Right lobe of liver (tissue), 6 donors: ENCODE data around the gene PNMA8C. TPM values are rescaled to one million over a fixed set of nuclear protein-coding genes. Genes with fewer than 3 reads are reported as not detected.

ENCODE experiments used
- ATAC-seq, 4 donors: fragments of 200-7000 bp; cut with Tn5 transposase; one replicate each; pipeline ENCODE4 v1.9.1; 2020; ENCODE audit warnings: mild to moderate bottlenecking in 4 of 4, moderate library complexity in 4 of 4
- DNase-seq, 3 donors: peaks; one replicate each; pipeline ENCODE4 v3.0.0-alpha.2; 2020
- H3K27ac ChIP-seq, 3 donors: fragments of 200-600 bp; one replicate each; pipeline ENCODE4 v1.8.0; 2022
- H3K27me3 ChIP-seq, 2 donors: fragments of 200-600 bp; one replicate each; pipeline ENCODE4 v1.8.0; 2022
- H3K36me3 ChIP-seq, 4 donors: fragments of 200-600 bp; sonication (generic) in 1 of 4; one replicate each; pipeline versions ENCODE4 v1.5.1 to v1.8.0; 2017 to 2022; ENCODE audit warnings: control low read depth in 1 of 4
- H3K4me1 ChIP-seq, 4 donors: fragments of 200-600 bp; sonication (generic) in 1 of 4; one replicate each; pipeline versions ENCODE4 v1.5.1 to v1.8.0; 2017 to 2022; ENCODE audit warnings: control low read depth in 1 of 4
- H3K4me3 ChIP-seq, 3 donors: fragments of 200-600 bp; one replicate each; pipeline ENCODE4 v1.8.0; 2022
- H3K9me3 ChIP-seq, 4 donors: fragments of 200-600 bp; sonication (generic) in 1 of 4; one replicate each; pipeline versions ENCODE4 v1.5.1 to v1.8.0; 2017 to 2022; ENCODE audit warnings: control low read depth in 1 of 4
- POLR2A ChIP-seq: fragments of 450-650 bp; IDR thresholded peaks from one replicate; pipeline ENCODE4 v1.6.1; 2017; ENCODE audit warnings: antibody characterized with exemption, mild to moderate bottlenecking
- whole genome bisulfite sequencing: methylation state at CpG from one replicate; pipeline ENCODE4 v1.1.6; 2018; ENCODE audit warnings: low coverage, low lambda C conversion rate; ENCODE audit not compliant: insufficient coverage; ENCODE audit errors: missing lambda C conversion rate; 5-methylcytosine and 5-hydroxymethylcytosine counted together
- intact Hi-C, 2 donors: fragments of 100-400 bp; cut with DNase I; formaldehyde crosslinking; loops; one replicate each; pipeline versions ENCODE4 v1.11.2 to v1.14.1; 2022
- total RNA-seq, 6 experiments: library from RNA; depleted of rRNA in 2 of 6; stranded (reverse); fragments of >200 nt in 2 of 6; fragmentation: NEBNext Ultra II Directional in 3 of 6; extraction: Animal tissue kit (Norgen Biotek cat#: 25700) in 3 of 6; gene quantifications; one replicate each; pipeline versions ENCODE4 v1.1.0 to v1.2.4, GENCODE V29; 2016 to 2023
- TF ChIP-seq, protein P1 (sequence below), 4 donors: fragments of 200-600 bp in 3 of 4; fragments of 450-650 bp in 1 of 4; IDR thresholded peaks; one replicate each; pipeline versions ENCODE4 v1.5.1 to v1.8.0; 2016 to 2022; ENCODE audit warnings: antibody characterized with exemption in 4 of 4, mild to moderate bottlenecking in 2 of 4
- donor health status: DM: no; HTN: yes; CAD: no.
- donor health status: DM: no; HTN: no; CAD: no.
- donor health status: DM: no; HTN: no; CAD: no.
- donor health status: DM: no; HTN: yes; CAD: no.
- donor health status: DM: no; HTN: yes; CAD: no.

PNMA8C gene
- total RNA-seq, 6 experiments from 2014 or later: not detected

DNA sequence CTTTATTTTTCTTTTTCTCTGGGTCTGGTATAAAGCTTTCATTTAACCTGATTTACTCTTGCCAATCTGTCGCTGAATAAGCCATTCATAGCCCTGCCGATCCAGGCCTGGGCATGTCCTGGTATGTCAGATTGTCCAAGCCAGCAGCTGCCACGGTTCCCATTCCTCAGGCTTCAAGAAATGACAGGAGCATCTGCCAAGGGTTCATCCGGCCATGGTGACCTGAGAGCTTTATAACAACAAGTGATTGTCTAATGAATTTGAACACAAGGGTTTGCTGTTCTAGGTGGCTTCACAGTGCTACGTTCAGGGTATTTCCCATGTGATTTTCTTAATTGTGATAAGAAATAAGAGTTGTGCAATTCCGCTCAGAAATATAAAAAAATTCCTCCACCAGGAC, 22.6 kb upstream of the PNMA8C start:
- no peak for TF ChIP-seq POLR2A
- TF ChIP-seq, protein P1, sequence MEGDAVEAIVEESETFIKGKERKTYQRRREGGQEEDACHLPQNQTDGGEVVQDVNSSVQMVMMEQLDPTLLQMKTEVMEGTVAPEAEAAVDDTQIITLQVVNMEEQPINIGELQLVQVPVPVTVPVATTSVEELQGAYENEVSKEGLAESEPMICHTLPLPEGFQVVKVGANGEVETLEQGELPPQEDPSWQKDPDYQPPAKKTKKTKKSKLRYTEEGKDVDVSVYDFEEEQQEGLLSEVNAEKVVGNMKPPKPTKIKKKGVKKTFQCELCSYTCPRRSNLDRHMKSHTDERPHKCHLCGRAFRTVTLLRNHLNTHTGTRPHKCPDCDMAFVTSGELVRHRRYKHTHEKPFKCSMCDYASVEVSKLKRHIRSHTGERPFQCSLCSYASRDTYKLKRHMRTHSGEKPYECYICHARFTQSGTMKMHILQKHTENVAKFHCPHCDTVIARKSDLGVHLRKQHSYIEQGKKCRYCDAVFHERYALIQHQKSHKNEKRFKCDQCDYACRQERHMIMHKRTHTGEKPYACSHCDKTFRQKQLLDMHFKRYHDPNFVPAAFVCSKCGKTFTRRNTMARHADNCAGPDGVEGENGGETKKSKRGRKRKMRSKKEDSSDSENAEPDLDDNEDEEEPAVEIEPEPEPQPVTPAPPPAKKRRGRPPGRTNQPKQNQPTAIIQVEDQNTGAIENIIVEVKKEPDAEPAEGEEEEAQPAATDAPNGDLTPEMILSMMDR (IDR thresholded peaks at IDR 0.05): no peak
- Histone ChIP-seq H3K4me3 (no peak overlapping the region), H3K4me1 (no peaks in the 10 kb centered on the region), H3K27me3 (no peaks in the 10 kb centered on the region), H3K27ac (no peak overlapping the region), H3K9me3 (no peaks in the 10 kb centered on the region), H3K36me3 (no peaks in the 10 kb centered on the region)
- DNase-seq: no peak
- ATAC-seq: no peak
- intact Hi-C loops: no loop called here
- WGBS: 38% methylated on average over 5 of the region's 6 CpGs

- WGBS: 60% methylated on average over 5 of the region's 5 CpGs
- Histone ChIP-seq H3K27me3 (no peaks in the 10 kb centered on the region), H3K4me3 (no peak overlapping the region), H3K9me3 (no peaks in the 10 kb centered on the region), H3K27ac (no peak overlapping the region), H3K4me1 (no peaks in the 10 kb centered on the region), H3K36me3 (no peaks in the 10 kb centered on the region)
- ATAC-seq (no peak), DNase-seq (no peak)
- intact Hi-C loops: no loop called here
- TF ChIP-seq, protein P1 (IDR thresholded peaks at IDR 0.05): no peak
- TF ChIP-seq POLR2A: no peak
These were observed 22.0 kb upstream of the PNMA8C start for GRCh38 chr19:46450737-46451136.

GRCh38 chr19:46449228-46449627, 20.5 kb upstream of the PNMA8C start:
- intact Hi-C loops: no loop called here

GRCh38 chr19:46448601-46449000, 19.9 kb upstream of the PNMA8C start:
- Histone ChIP-seq H3K36me3 (no peaks in the 10 kb centered on the region), H3K4me3 (no peak overlapping the region), H3K9me3 (no peaks in the 10 kb centered on the region), H3K27ac (no peak overlapping the region), H3K4me1 (no peaks in the 10 kb centered on the region), H3K27me3 (no peaks in the 10 kb centered on the region)
- DNase-seq: no peak
- no peak for TF ChIP-seq POLR2A
- TF ChIP-seq, protein P1 (IDR thresholded peaks at IDR 0.05): no peak
- no peak for ATAC-seq
- intact Hi-C loops: no loop called here
- WGBS: 84% methylated on average over 8 of the region's 10 CpGs

More at GRCh38 chr19:46449228-46449627, 20.5 kb upstream of the PNMA8C start:
- DNase-seq (no peak), ATAC-seq (no peak)
- H3K27me3 ChIP-seq: no peaks in the 10 kb centered on the region
- no peak for TF ChIP-seq POLR2A
- TF ChIP-seq, protein P1 (IDR thresholded peaks at IDR 0.05): no peak
- no peaks in the 10 kb centered on the region for H3K4me1 ChIP-seq
- H3K27ac ChIP-seq: no peak overlapping the region
- no peak overlapping the region for H3K4me3 ChIP-seq
- no peaks in the 10 kb centered on the region for H3K9me3 ChIP-seq
- H3K36me3 ChIP-seq: no peaks in the 10 kb centered on the region
- 50% methylated on average over 7 of the region's 7 CpGs for WGBS

DNA sequence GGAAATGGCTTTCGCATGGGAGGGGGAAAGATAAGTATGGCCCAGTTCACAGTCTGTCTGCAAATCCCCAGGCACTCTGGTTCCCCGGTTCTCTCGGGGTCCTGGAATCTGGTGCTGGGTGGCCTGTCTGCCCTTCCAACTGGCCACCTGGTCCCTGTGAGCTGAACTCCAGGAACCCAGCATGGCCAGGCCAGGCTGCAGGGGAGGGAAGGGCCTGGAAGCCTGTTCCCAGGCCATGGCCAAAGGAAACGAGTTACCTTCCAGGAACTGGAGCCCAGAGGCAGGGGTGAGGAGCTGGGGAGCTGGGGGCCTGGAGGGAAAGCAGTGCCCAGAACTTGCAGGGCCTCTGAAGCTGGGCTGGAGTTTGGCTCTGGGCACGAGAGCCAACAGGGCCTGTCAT, 19.1 kb upstream of the PNMA8C start:
- WGBS: 43% methylated on average over 1 of the region's 5 CpGs

More for the DNA sequence above, 19.1 kb upstream of the PNMA8C start:
- Histone ChIP-seq H3K9me3 (no peaks in the 10 kb centered on the region), H3K27ac (no peak overlapping the region), H3K27me3 (no peaks in the 10 kb centered on the region), H3K36me3 (no peaks in the 10 kb centered on the region), H3K4me1 (no peaks in the 10 kb centered on the region), H3K4me3 (no peak overlapping the region)
- TF ChIP-seq, protein P1 (IDR thresholded peaks at IDR 0.05): no peak
- no peak for TF ChIP-seq POLR2A
- peak in 1 of 4 donors; percentile 16 for ATAC-seq
- intact Hi-C loops: no loop called here
- DNase-seq: no peak
